B cell (primary cell): ENCODE measurements around the gene NDEL1. TPM values are rescaled to one million over a fixed set of nuclear protein-coding genes. Genes with fewer than 3 reads are reported as not detected.
A peak's percentile ranks its signal among the peaks of the same experiment; 100 is the strongest.

Source experiments
- ATAC-seq: fragments of 200-7000 bp; cut with Tn5 transposase; one replicate; pipeline ENCODE4 v1.10.0; 2021; ENCODE audit warnings: low read depth, mild to moderate bottlenecking, moderate number of reproducible peaks, moderate library complexity
- CTCF ChIA-PET: fragments of 350-600 bp; sonication (Branson Sonifier 250); formaldehyde crosslinking; loops from one replicate; lab custom pipeline; 2021; ENCODE audit warnings: antibody characterized with exemption, inconsistent platforms; lab: Charles Lee
- POLR2A ChIA-PET: fragments of 350-600 bp; sonication (Branson Sonifier 250); formaldehyde crosslinking; loops from one replicate; lab custom pipeline; 2021; ENCODE audit warnings: antibody characterized with exemption; lab: Charles Lee
- DNase-seq: peaks from one replicate; pipeline ENCODE4 v3.0.0; 2013
- H2AFZ ChIP-seq: 2 replicates; pipeline ENCODE4 v1.6.1; 2012; ENCODE audit warnings: mild to moderate bottlenecking, low read depth, low read length; ENCODE audit not compliant: insufficient read depth, poor library complexity, severe bottlenecking
- H3K27ac ChIP-seq, 2 donors: 1 replicate in 1 of 2; 2 replicates in 1 of 2; pipeline ENCODE4 v1.5.1; 2012 to 2013; ENCODE audit warnings: low read length in 2 of 2, mild to moderate bottlenecking in 2 of 2, moderate library complexity in 1 of 2
- H3K27me3 ChIP-seq, 4 experiments: fragments of 200-600 bp in 1 of 4; sonication (generic) in 1 of 4; replicated peaks in 1 of 4; 1 replicate in 2 of 4; 2 replicates in 2 of 4; pipeline versions ENCODE4 v1.6.1 to v1.7.0; 2013 to 2016; ENCODE audit warnings: low read length in 3 of 4, mild to moderate bottlenecking in 2 of 4, mixed read lengths in 1 of 4, moderate library complexity in 1 of 4; ENCODE audit not compliant: insufficient read depth in 4 of 4, control insufficient read depth in 3 of 4; ENCODE audit errors: control extremely low read depth in 1 of 4
- H3K36me3 ChIP-seq, 2 experiments: replicated peaks in 1 of 2; 1 replicate in 1 of 2; 2 replicates in 1 of 2; pipeline versions ENCODE4 v1.6.1 to v1.7.1; 2013; ENCODE audit warnings: low read length in 1 of 2; ENCODE audit not compliant: insufficient read depth in 2 of 2, control insufficient read depth in 1 of 2; ENCODE audit errors: control extremely low read depth in 1 of 2, extremely low read depth in 1 of 2
- H3K4me1 ChIP-seq, 2 donors: fragments of 200-600 bp in 1 of 2; sonication (generic) in 1 of 2; 1 replicate in 1 of 2; 2 replicates in 1 of 2; pipeline versions ENCODE4 v1.5.1 to v1.6.1; 2013 to 2017; ENCODE audit warnings: low read length in 2 of 2; ENCODE audit not compliant: control insufficient read depth in 2 of 2, insufficient read depth in 2 of 2
- H3K4me2 ChIP-seq: replicated peaks from 2 replicates; pipeline ENCODE3; 2012; ENCODE audit warnings: mild to moderate bottlenecking, low read depth, low read length; ENCODE audit not compliant: poor library complexity, severe bottlenecking
- H3K4me3 ChIP-seq, 5 experiments: fragments of 200-600 bp in 1 of 5; sonication (generic) in 1 of 5; 1 replicate in 3 of 5; 2 replicates in 2 of 5; pipeline versions ENCODE4 v1.5.1 to v1.7.0; 2011 to 2016; ENCODE audit warnings: low read length in 4 of 5, mild to moderate bottlenecking in 4 of 5, low read depth in 2 of 5, control low read depth in 1 of 5, moderate library complexity in 1 of 5; ENCODE audit not compliant: insufficient read depth in 1 of 5; ENCODE audit errors: control extremely low read depth in 1 of 5, extremely low read depth in 1 of 5
- H3K79me2 ChIP-seq: fragments of 200-600 bp; sonication (generic); one replicate; pipeline ENCODE4 v1.6.0; 2016; ENCODE audit warnings: low read length; ENCODE audit not compliant: control insufficient read depth, insufficient read depth
- H3K9ac ChIP-seq: fragments of 200-600 bp; sonication (generic); 2 replicates; pipeline ENCODE4 v1.6.1; 2017; ENCODE audit warnings: mild to moderate bottlenecking, low read length, moderate library complexity
- H3K9me3 ChIP-seq, 3 donors: one replicate each; pipeline versions ENCODE4 v1.6.1 to v1.7.1; 2013; ENCODE audit warnings: low read length in 2 of 3; ENCODE audit not compliant: control insufficient read depth in 2 of 3, insufficient read depth in 1 of 3; ENCODE audit errors: control extremely low read depth in 1 of 3
- H4K20me1 ChIP-seq: 2 replicates; pipeline ENCODE4 v1.6.0; 2012; ENCODE audit warnings: mild to moderate bottlenecking, low read length; ENCODE audit not compliant: insufficient read depth, control insufficient read depth, poor library complexity, severe bottlenecking
- H3K27ac Mint-ChIP-seq: one replicate; pipeline ENCODE4 v1.8.0; 2021; ENCODE audit warnings: mixed read lengths
- H3K27me3 Mint-ChIP-seq: one replicate; pipeline ENCODE4 v1.8.0; 2021; ENCODE audit warnings: mixed read lengths
- H3K4me1 Mint-ChIP-seq: one replicate; pipeline ENCODE4 v1.8.0; 2021; ENCODE audit warnings: mixed read lengths
- H3K4me3 Mint-ChIP-seq: one replicate; pipeline ENCODE4 v1.8.0; 2021; ENCODE audit warnings: mixed read lengths
- H3K9me3 Mint-ChIP-seq: one replicate; pipeline ENCODE4 v1.8.0; 2022; ENCODE audit warnings: mixed read lengths; ENCODE audit not compliant: insufficient read depth
- EZH2 ChIP-seq: IDR thresholded peaks from 2 replicates; pipeline ENCODE4 v1.6.1; 2012; ENCODE audit warnings: borderline replicate concordance, low read depth, mild to moderate bottlenecking, moderate library complexity, low read length; ENCODE audit not compliant: insufficient read depth, poor library complexity, severe bottlenecking
- WGBS: methylation state at CpG from one replicate; pipeline ENCODE4 v1.1.5; 2013; ENCODE audit warnings: missing lambda C conversion rate; ENCODE audit not compliant: insufficient coverage; 5-methylcytosine and 5-hydroxymethylcytosine counted together
- intact Hi-C: fragments of 100-400 bp; cut with micrococcal nuclease; formaldehyde crosslinking; loops from one replicate; pipeline ENCODE4 v1.10.0; 2022
- polyA plus RNA-seq: library from polyadenylated mRNA; depleted of rRNA; stranded (reverse); fragments of >200 nt; gene quantifications from 2 replicates; pipeline ENCODE4 v1.2.3, GENCODE V29; 2012
- total RNA-seq, 2 donors: library from RNA; stranded (reverse); fragments of 120-200 nt in 1 of 2; gene quantifications; 1 replicate in 1 of 2; 2 replicates in 1 of 2; pipeline versions ENCODE4 v1.2.3 to v1.2.4, GENCODE V29; 2013 to 2022
- TF ChIP-seq, protein P1 (sequence below): fragments of 200-600 bp; IDR thresholded peaks from one replicate; pipeline ENCODE4 v1.8.0; 2022; ENCODE audit warnings: antibody characterized with exemption, mild to moderate bottlenecking

The NDEL1 gene
- total and polyA plus RNA-seq, 2 donors (not counting 1 experiment from before 2014, with no cell fraction given): 30.2 to 108 TPM

DNA sequence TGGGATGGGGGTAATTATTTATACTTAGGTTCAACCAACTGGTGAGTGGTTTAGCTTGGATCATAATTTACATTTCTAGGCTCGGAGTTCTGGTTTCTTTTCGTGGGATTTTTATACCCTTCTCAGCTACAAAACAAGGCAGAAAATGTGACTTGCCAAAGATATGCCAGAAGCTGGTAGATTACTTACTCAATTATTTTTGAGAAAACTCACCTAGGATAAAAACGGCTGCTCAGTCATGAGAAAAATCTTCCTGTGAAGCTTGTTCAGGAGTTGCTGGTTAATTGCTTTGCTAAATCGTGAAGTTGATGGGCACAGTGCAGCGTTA is 1.1 kb downstream of the NDEL1 start:
- DNase-seq (no peak), ATAC-seq (no peak)
- Histone ChIP-seq H3K4me1 (peaks cover 26 to 29% of the 10 kb centered on the region in 2 donors), H3K9me3 (no peaks in the 10 kb centered on the region), H3K4me2 (peak overlapping the region; percentile 82), H3K27ac (peak overlapping the region; percentile 93 to 95), H3K9ac (peak overlapping the region; percentile 93), H3K4me3 (peak overlapping the region; percentile 77 to 91 (median 88)), H3K36me3 (peaks cover 2 to 17% of the 10 kb centered on the region in 2 experiments), H3K79me2 (peaks cover 56% of the 10 kb centered on the region), H4K20me1 (peaks cover 44% of the 10 kb centered on the region), H3K27me3 (no peaks in the 10 kb centered on the region), H2AFZ (peak overlapping the region; percentile 72)
- Mint-ChIP-seq H3K4me3 (peak overlapping the region; percentile 98), H3K27ac (peak overlapping the region; percentile 98), H3K27me3 (no peaks in the 10 kb centered on the region), H3K4me1 (peaks cover 48% of the 10 kb centered on the region), H3K9me3 (no peaks in the 10 kb centered on the region)
- intact Hi-C loops: loop anchor here (5.0 to 10.0 kb wide), 4 partner anchors 190 to 1425 kb away; partner anchors contain the start of genes CTC1, MYH10, PFAS and RNASEK
- ChIA-PET CTCF (interaction anchor here (1.0 to 2.4 kb wide), 5 partner anchors 27 to 458 kb away, joined by 3 to 7 read pairs (median 5); partner anchors contain the start of gene KRABD2), POLR2A (no interaction called here)
- TF ChIP-seq, protein P1, sequence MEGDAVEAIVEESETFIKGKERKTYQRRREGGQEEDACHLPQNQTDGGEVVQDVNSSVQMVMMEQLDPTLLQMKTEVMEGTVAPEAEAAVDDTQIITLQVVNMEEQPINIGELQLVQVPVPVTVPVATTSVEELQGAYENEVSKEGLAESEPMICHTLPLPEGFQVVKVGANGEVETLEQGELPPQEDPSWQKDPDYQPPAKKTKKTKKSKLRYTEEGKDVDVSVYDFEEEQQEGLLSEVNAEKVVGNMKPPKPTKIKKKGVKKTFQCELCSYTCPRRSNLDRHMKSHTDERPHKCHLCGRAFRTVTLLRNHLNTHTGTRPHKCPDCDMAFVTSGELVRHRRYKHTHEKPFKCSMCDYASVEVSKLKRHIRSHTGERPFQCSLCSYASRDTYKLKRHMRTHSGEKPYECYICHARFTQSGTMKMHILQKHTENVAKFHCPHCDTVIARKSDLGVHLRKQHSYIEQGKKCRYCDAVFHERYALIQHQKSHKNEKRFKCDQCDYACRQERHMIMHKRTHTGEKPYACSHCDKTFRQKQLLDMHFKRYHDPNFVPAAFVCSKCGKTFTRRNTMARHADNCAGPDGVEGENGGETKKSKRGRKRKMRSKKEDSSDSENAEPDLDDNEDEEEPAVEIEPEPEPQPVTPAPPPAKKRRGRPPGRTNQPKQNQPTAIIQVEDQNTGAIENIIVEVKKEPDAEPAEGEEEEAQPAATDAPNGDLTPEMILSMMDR: no peak
- TF ChIP-seq EZH2: no peak
- whole genome bisulfite sequencing: no CpG with 5 or more reads among the region's 5 CpGs

GRCh38 chr17:8438441-8438840 is 2.8 kb downstream of the NDEL1 start:
- H3K36me3 ChIP-seq: peaks cover 2 to 17% of the 10 kb centered on the region in 2 experiments
- peak overlapping the region in 1 of 2 donors; percentile 26 for H3K27ac ChIP-seq
- Mint-ChIP-seq H3K27ac (no peak overlapping the region), H3K4me1 (peaks cover 59% of the 10 kb centered on the region), H3K4me3 (peak overlapping the region; percentile 39), H3K9me3 (no peaks in the 10 kb centered on the region), H3K27me3 (no peaks in the 10 kb centered on the region)
- POLR2A ChIA-PET: no interaction called here
- H3K4me1 ChIP-seq: peaks cover 31% of the 10 kb centered on the region in 2 donors
- ATAC-seq: no peak
- no peak overlapping the region for H3K9ac ChIP-seq
- CTCF ChIA-PET: interaction anchor here (1.1 kb wide), 1 partner anchor 365 kb away, joined by 3 read pairs; no protein-coding TSS in a partner anchor
- no peak overlapping the region for H3K4me2 ChIP-seq
- no peaks in the 10 kb centered on the region for H3K27me3 ChIP-seq
- no peak for TF ChIP-seq EZH2
- TF ChIP-seq, protein P1: no peak
- no peak overlapping the region for H2AFZ ChIP-seq
- no peak overlapping the region for H3K4me3 ChIP-seq
- peaks cover 59% of the 10 kb centered on the region for H4K20me1 ChIP-seq
- intact Hi-C loops: loop anchor here (5.0 to 10.0 kb wide), 4 partner anchors 191 to 1426 kb away; partner anchors contain the start of genes CTC1, MYH10, PFAS and RNASEK
- H3K9me3 ChIP-seq: no peaks in the 10 kb centered on the region
- peaks cover 73% of the 10 kb centered on the region for H3K79me2 ChIP-seq
- DNase-seq: no peak
- WGBS: 100% methylated on average over 2 of the region's 5 CpGs
